ENCODE measurements around the gene UNC80.

The UNC80 gene

DNA sequence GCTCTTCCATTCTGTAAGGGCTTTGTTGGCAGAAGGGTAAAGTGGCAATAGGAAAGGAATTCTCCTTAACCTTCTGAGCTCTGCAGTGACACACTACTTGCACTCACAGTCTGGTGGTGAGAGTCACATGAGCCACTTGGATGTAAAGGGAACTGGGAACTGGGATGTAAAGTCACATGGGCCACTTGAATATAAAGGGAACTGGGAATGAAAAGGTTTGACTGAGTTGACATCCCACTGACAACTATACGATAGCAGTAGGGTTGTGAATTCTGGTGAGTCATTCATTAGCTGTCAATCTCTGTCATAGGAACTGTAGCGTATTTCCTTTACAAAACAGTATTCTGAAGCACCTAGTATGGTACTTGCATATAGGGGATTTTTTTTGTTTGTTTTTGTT, 236.3 kb downstream of the UNC80 start:
- no peak for DNase-seq (ENCODE audit: low spot score)

DNA sequence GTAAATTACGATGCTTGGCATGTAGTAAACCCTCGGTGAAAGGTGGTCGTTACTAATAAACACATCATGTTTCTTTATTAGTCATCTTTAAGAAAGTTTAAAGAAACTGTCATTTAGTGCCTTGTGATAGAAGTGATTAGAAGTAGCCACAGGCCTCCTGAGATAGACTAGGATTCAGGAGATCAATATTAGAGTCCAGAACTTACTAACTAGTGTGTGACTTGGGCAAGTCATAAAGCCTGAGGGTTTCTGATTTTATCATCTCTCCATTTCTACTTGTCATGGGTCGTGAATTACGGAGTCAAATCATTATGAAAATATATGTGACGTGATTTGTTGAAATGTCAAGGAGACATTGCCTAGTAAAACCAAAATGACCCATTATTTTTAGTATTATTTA, 237.5 kb downstream of the UNC80 start:
- DNase-seq (ENCODE audit: low spot score), result no peak
- TF ChIP-seq, protein P1, sequence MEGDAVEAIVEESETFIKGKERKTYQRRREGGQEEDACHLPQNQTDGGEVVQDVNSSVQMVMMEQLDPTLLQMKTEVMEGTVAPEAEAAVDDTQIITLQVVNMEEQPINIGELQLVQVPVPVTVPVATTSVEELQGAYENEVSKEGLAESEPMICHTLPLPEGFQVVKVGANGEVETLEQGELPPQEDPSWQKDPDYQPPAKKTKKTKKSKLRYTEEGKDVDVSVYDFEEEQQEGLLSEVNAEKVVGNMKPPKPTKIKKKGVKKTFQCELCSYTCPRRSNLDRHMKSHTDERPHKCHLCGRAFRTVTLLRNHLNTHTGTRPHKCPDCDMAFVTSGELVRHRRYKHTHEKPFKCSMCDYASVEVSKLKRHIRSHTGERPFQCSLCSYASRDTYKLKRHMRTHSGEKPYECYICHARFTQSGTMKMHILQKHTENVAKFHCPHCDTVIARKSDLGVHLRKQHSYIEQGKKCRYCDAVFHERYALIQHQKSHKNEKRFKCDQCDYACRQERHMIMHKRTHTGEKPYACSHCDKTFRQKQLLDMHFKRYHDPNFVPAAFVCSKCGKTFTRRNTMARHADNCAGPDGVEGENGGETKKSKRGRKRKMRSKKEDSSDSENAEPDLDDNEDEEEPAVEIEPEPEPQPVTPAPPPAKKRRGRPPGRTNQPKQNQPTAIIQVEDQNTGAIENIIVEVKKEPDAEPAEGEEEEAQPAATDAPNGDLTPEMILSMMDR (IDR thresholded peaks at IDR 0.05; ENCODE audit: extremely low read depth, missing control alignments), result no peak

More for the DNA sequence above, 236.3 kb downstream of the UNC80 start:
- TF ChIP-seq, protein P1 (IDR thresholded peaks at IDR 0.05; ENCODE audit: extremely low read depth, missing control alignments), result no peak

DNA sequence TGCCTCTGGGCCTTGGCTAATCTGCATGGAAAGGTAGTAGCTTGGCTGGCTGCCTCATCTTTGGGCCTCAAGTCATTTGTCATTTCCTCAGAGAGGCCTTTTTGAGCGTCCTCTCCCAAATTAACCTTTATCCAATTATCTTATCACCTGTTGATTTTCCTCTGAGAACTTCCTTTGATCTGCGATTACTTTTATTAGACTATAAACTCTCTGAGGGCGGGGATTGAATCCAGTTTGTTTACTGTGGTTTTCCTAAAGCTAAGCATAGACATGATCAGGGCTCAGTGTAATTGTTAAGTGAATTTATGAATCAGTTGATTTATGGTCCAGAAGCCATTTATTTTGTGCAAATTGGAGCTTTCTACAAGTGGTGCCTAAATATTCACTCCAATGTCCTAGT, 238.3 kb downstream of the UNC80 start:
- TF ChIP-seq, protein P1 (IDR thresholded peaks at IDR 0.05; ENCODE audit: extremely low read depth, missing control alignments), result no peak
- no peak for DNase-seq (ENCODE audit: low spot score)

DNA sequence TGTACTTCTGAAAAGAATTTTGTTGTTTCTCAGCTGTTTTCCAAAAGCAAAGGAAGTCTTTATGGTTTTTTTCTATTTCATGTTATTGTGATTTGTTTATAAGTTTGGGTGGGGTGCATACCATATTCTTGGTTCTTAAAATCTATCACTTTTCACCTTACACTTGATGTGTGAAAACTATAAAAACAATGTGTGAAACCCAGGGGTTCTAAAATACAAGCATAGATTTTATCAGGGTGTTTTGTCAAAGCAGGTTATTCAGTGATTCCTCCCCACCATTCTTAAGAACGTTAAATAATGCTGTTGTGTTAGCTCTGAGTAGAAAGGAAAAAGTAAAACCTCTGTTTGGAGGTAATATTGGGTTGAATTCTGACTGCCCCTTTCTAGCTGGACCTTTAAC, 248.5 kb downstream of the UNC80 start:
- no peak for DNase-seq (ENCODE audit: low spot score)
- TF ChIP-seq, protein P1 (IDR thresholded peaks at IDR 0.05; ENCODE audit: extremely low read depth, missing control alignments), result no peak

DNA sequence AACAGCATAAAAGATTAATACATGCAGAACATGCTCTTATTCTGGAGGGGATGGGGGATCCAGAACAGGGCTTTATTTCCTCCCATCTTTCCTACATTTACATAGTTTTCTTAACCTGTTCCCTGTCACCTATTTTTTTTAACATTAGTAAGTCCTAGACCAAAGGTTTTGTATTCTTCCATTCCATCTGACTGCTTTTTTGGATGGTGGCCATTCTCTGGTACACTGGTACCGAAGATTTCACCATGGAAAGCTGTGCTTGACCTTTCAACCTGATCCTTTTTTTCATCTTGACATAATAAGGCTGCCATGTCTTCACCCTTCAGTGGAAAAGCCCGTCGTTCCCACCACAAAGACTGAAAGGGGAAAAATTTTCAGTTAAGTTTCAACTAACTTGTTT, 251.2 kb downstream of the UNC80 start:
- TF ChIP-seq, protein P1 (IDR thresholded peaks at IDR 0.05; ENCODE audit: extremely low read depth, missing control alignments), result no peak
- no peak for DNase-seq (ENCODE audit: low spot score)

DNA sequence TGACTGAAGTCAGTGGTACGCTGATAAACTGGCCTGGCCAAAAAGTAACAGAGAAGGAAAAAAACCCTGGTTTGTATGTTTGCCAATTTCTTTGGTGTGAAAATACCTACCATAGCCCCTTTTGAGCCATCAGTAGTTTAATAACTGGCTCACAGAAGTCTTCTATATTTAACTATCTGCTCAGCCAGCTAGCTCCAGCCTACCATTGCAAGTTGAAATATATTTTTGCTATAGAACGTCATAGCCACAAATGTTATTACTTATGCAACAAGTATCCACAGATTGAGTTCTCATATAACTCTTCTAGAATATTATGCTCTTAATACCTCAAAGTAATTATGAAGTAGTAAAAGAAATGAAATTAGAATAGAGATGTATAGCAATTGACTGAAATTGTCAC, 256.0 kb downstream of the UNC80 start:
- TF ChIP-seq, protein P1 (IDR thresholded peaks at IDR 0.05; ENCODE audit: extremely low read depth, missing control alignments), result no peak
- DNase-seq (ENCODE audit: low spot score), result no peak

DNA sequence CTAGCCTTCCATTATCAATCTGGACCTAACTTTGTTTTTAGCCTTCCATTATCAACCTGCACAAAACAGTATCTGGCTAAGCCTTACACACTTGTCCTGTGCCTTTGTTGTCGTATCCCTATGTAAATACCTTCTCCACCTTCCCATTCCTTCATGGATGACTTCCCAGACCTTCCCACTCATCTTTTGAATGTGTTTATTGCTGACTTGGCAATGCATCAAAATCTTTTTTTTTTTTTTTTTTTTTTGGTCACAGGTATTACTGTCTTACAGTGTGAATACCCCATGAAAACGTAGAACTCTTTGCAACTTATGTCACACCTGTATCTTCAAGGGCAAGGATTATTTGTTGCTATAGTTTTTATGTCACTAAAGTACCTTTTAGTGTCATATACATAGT, 256.5 kb downstream of the UNC80 start:
- no peak for DNase-seq (ENCODE audit: low spot score)
- TF ChIP-seq, protein P1 (IDR thresholded peaks at IDR 0.05; ENCODE audit: extremely low read depth, missing control alignments), result no peak
